IMR-90 (cell line): Measurements from ENCODE around the gene RAB8A.

Experiments used
- CTCF ChIP-seq: conservative IDR thresholded peaks from 2 replicates; pipeline ENCODE4 v1.5.1; 2012; ENCODE audit warnings: mild to moderate bottlenecking, low read depth, low read length, improper control_type of control experiment
- FOS ChIP-seq: fragments of 150-350 bp; IDR thresholded peaks from 2 replicates; pipeline ENCODE4 v1.6.1; 2016; ENCODE audit warnings: low read depth, low read length
- MAFK ChIP-seq: IDR thresholded peaks from 2 replicates; pipeline ENCODE4 v1.6.1; 2012; ENCODE audit warnings: low read depth, low read length, improper control_type of control experiment
- MAZ ChIP-seq: IDR thresholded peaks from 2 replicates; pipeline ENCODE4 v1.6.1; 2012; ENCODE audit warnings: low read depth, mild to moderate bottlenecking, low read length, improper control_type of control experiment, moderate library complexity, borderline replicate concordance
- POLR2A ChIP-seq: IDR thresholded peaks from 2 replicates; pipeline ENCODE4 v1.6.1; 2012; ENCODE audit warnings: mild to moderate bottlenecking, low read depth, low read length
- RAD21 ChIP-seq: IDR thresholded peaks from 2 replicates; pipeline ENCODE4 v1.6.1; 2012; ENCODE audit warnings: low read length, improper control_type of control experiment
- RFX5 ChIP-seq: IDR thresholded peaks from 2 replicates; pipeline ENCODE4 v1.8.0; 2012; ENCODE audit warnings: low read depth, mild to moderate bottlenecking, low read length, moderate library complexity
- SMC3 ChIP-seq: fragments of 150-350 bp; IDR thresholded peaks from 2 replicates; pipeline ENCODE4 v1.6.1; 2016; ENCODE audit warnings: low read depth, mild to moderate bottlenecking, antibody characterized with exemption, low read length, moderate library complexity
- USF2 ChIP-seq: fragments of 150-350 bp; IDR thresholded peaks from 2 replicates; pipeline ENCODE4 v1.6.1; 2017; ENCODE audit warnings: mild to moderate bottlenecking, antibody characterized with exemption, low read length, low read depth

GRCh38 chr19:16141043-16141442, 29.4 kb downstream of the RAB8A start:
- TF ChIP-seq CTCF (no peak), POLR2A (no peak), FOS (no peak), MAZ (no peak), RFX5 (no peak), SMC3 (no peak), USF2 (no peak), MAFK (no peak), RAD21 (no peak)
